H9 (cell line): ENCODE measurements around the gene STAMBPL1. TPM values are rescaled to one million over a fixed set of nuclear protein-coding genes. Genes with fewer than 3 reads are reported as not detected.

ENCODE experiments used
- DNase-seq: peaks from one replicate; pipeline ENCODE4 v3.0.0-alpha.2; 2017
- H2AFZ ChIP-seq: one replicate; pipeline ENCODE4 v1.6.1; 2013; ENCODE audit warnings: mild to moderate bottlenecking, low read length, control low read depth, moderate library complexity
- H2AK5ac ChIP-seq: 2 replicates; pipeline ENCODE4 v1.6.1; 2013; ENCODE audit warnings: low read length, control low read depth, mixed read lengths; ENCODE audit not compliant: insufficient read length
- H2BK120ac ChIP-seq: one replicate; pipeline ENCODE4 v1.6.1; 2013; ENCODE audit warnings: low read depth, mild to moderate bottlenecking, low read length, control low read depth, inconsistent platforms; ENCODE audit not compliant: poor library complexity, severe bottlenecking
- H2BK12ac ChIP-seq: 2 replicates; pipeline ENCODE4 v1.6.1; 2013; ENCODE audit warnings: low read length, control low read depth, mixed read lengths, low read depth; ENCODE audit not compliant: insufficient read length
- H2BK15ac ChIP-seq: 2 replicates; pipeline ENCODE4 v1.6.1; 2013; ENCODE audit warnings: low read depth, low read length, control low read depth
- H2BK20ac ChIP-seq: one replicate; pipeline ENCODE4 v1.6.1; 2013; ENCODE audit warnings: low read depth, mild to moderate bottlenecking, low read length, control low read depth, inconsistent platforms; ENCODE audit not compliant: poor library complexity, severe bottlenecking
- H2BK5ac ChIP-seq: 2 replicates; pipeline ENCODE4 v1.6.1; 2013; ENCODE audit warnings: low read length, control low read depth, mixed read lengths; ENCODE audit not compliant: insufficient read length
- H3K14ac ChIP-seq: 2 replicates; pipeline ENCODE4 v1.6.1; 2013; ENCODE audit warnings: low read length, control low read depth; ENCODE audit not compliant: insufficient read depth
- H3K18ac ChIP-seq: 2 replicates; pipeline ENCODE4 v1.6.1; 2013; ENCODE audit warnings: low read depth, mild to moderate bottlenecking, mixed read lengths, low read length, control low read depth; ENCODE audit not compliant: insufficient read length
- H3K23ac ChIP-seq: 2 replicates; pipeline ENCODE4 v1.6.1; 2013; ENCODE audit warnings: low read length, control low read depth, mixed read lengths, low read depth; ENCODE audit not compliant: insufficient read length
- H3K23me2 ChIP-seq: 2 replicates; pipeline ENCODE4 v1.6.1; 2013; ENCODE audit warnings: low read depth, mild to moderate bottlenecking, mixed read lengths, low read length, control low read depth; ENCODE audit not compliant: insufficient read length, poor library complexity, severe bottlenecking
- H3K27ac ChIP-seq: 2 replicates; pipeline ENCODE4 v1.5.1; 2013; ENCODE audit warnings: low read length, control low read depth, mixed read lengths, low read depth; ENCODE audit not compliant: insufficient read length
- H3K27me3 ChIP-seq: 2 replicates; pipeline ENCODE4 v1.6.1; 2013; ENCODE audit warnings: low read length, control low read depth, inconsistent platforms; ENCODE audit not compliant: insufficient read depth
- H3K4ac ChIP-seq: 2 replicates; pipeline ENCODE4 v1.6.1; 2013; ENCODE audit warnings: low read depth, mild to moderate bottlenecking, control low read depth, inconsistent platforms, low read length, moderate library complexity
- H3K4me1 ChIP-seq: 2 replicates; pipeline ENCODE4 v1.6.1; 2013; ENCODE audit warnings: low read length, control low read depth, inconsistent platforms; ENCODE audit not compliant: insufficient read depth
- H3K4me2 ChIP-seq: 2 replicates; pipeline ENCODE4 v1.6.1; 2013; ENCODE audit warnings: low read length, control low read depth, mixed read lengths; ENCODE audit not compliant: insufficient read length, insufficient read depth
- H3K56ac ChIP-seq: 2 replicates; pipeline ENCODE4 v1.6.1; 2013; ENCODE audit warnings: low read depth, mild to moderate bottlenecking, mixed read lengths, low read length, control low read depth; ENCODE audit not compliant: insufficient read length
- H3K79me1 ChIP-seq: 2 replicates; pipeline ENCODE4 v1.6.1; 2013; ENCODE audit warnings: low read depth, mild to moderate bottlenecking, moderate library complexity, low read length, control low read depth, inconsistent platforms; ENCODE audit not compliant: insufficient read depth, poor library complexity, severe bottlenecking
- H3K79me2 ChIP-seq: 2 replicates; pipeline ENCODE4 v1.6.1; 2013; ENCODE audit warnings: low read length, control low read depth, inconsistent platforms; ENCODE audit not compliant: insufficient read depth
- H3K9ac ChIP-seq: 2 replicates; pipeline ENCODE4 v1.6.1; 2013; ENCODE audit warnings: low read length, control low read depth, mixed read lengths; ENCODE audit not compliant: insufficient read length; ENCODE audit errors: extremely low read depth
- H3K9me3 ChIP-seq: one replicate; pipeline ENCODE4 v1.6.1; 2013; ENCODE audit warnings: low read depth, low read length, inconsistent platforms; ENCODE audit not compliant: control insufficient read depth
- H3T11ph ChIP-seq: one replicate; pipeline ENCODE4 v1.6.1; 2013; ENCODE audit warnings: mild to moderate bottlenecking, low read length, control low read depth, inconsistent platforms
- H4K20me1 ChIP-seq: one replicate; pipeline ENCODE4 v1.6.1; 2013; ENCODE audit not compliant: control insufficient read depth, insufficient read length, insufficient read depth
- H4K5ac ChIP-seq: 2 replicates; pipeline ENCODE4 v1.6.1; 2013; ENCODE audit warnings: low read depth, mild to moderate bottlenecking, mixed read lengths, low read length, control low read depth; ENCODE audit not compliant: insufficient read length
- H4K8ac ChIP-seq: replicated peaks from 2 replicates; pipeline ENCODE4 v1.6.1; 2013; ENCODE audit warnings: low read length, control low read depth, mixed read lengths, low read depth; ENCODE audit not compliant: insufficient read length
- H4K91ac ChIP-seq: 2 replicates; pipeline ENCODE4 v1.6.1; 2013; ENCODE audit warnings: low read depth, mild to moderate bottlenecking, moderate library complexity, mixed read lengths, low read length, control low read depth; ENCODE audit not compliant: insufficient read length
- H3K27ac Mint-ChIP-seq, 3 experiments: 2 replicates in 2 of 3; 3 replicates in 1 of 3; pipeline ENCODE4 v1.8.0; 2020 to 2021; ENCODE audit warnings: mixed read lengths in 3 of 3, mild to moderate bottlenecking in 1 of 3, moderate library complexity in 1 of 3
- H3K27me3 Mint-ChIP-seq: 2 replicates; pipeline ENCODE4 v1.8.0; 2021; ENCODE audit warnings: low read depth, mild to moderate bottlenecking, moderate library complexity, mixed read lengths
- H3K36me3 Mint-ChIP-seq, 3 experiments: 2 replicates in 2 of 3; 3 replicates in 1 of 3; pipeline ENCODE4 v1.8.0; 2020 to 2021; ENCODE audit warnings: low read depth in 3 of 3, mixed read lengths in 3 of 3; ENCODE audit not compliant: insufficient read depth in 1 of 3
- H3K4me1 Mint-ChIP-seq, 2 experiments: 2 replicates each; pipeline ENCODE4 v1.8.0; 2020; ENCODE audit warnings: mixed read lengths in 2 of 2
- H3K4me3 Mint-ChIP-seq, 2 experiments: 2 replicates in 1 of 2; 3 replicates in 1 of 2; pipeline ENCODE4 v1.8.0; 2020 to 2021; ENCODE audit warnings: mild to moderate bottlenecking in 2 of 2, mixed read lengths in 2 of 2, moderate library complexity in 1 of 2
- H3K9me3 Mint-ChIP-seq, 2 experiments: 2 replicates in 1 of 2; 3 replicates in 1 of 2; pipeline ENCODE4 v1.8.0; 2020; ENCODE audit warnings: mild to moderate bottlenecking in 2 of 2, mixed read lengths in 2 of 2, moderate library complexity in 1 of 2
- WGBS: extraction: QIAGEN DNeasy Blood & Tissue Kit; methylation state at CpG from one replicate; pipeline ENCODE4 v1.1.7; 2013; ENCODE audit warnings: missing lambda C conversion rate, low lambda C conversion rate, mixed read lengths; ENCODE audit not compliant: insufficient read length; ENCODE audit errors: extremely low coverage; 5-methylcytosine and 5-hydroxymethylcytosine counted together
- total RNA-seq: library from RNA; stranded (reverse); gene quantifications from 2 replicates; pipeline ENCODE4 v1.2.1, GENCODE V29; 2021
- TF ChIP-seq, protein P1 (sequence below): fragments of 200-600 bp; sonication (generic); conservative IDR thresholded peaks from 3 replicates; pipeline ENCODE4 v1.8.0; 2021; ENCODE audit warnings: antibody characterized with exemption, mild to moderate bottlenecking

STAMBPL1 gene
- total RNA-seq, 1 experiment from 2014 or later: 3.2 TPM

DNA sequence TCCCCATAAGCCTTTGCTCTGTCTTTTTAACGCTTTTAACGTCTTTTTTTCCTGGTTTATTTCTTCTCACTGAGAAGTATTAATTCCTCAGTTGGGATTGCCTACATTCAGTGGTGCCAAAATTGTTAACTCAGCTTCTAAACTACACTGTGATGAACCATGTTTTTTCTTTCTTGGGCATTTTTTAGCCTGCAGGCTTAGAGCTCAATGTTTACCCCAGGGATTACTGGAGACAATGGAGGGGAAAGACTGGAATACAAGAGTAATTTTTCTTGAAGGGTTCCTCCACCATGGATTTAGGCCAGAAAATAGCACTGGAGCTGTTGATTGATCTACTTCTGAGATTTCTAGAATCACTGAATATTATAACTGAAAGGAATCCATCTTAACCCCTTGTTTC is 19.8 kb downstream of the STAMBPL1 start:
- no peaks in the 10 kb centered on the region for H3K27me3 Mint-ChIP-seq
- H3K14ac ChIP-seq: no peak overlapping the region
- no peak overlapping the region for H2BK15ac ChIP-seq
- no peak overlapping the region for H4K91ac ChIP-seq
- no peak overlapping the region for H2AFZ ChIP-seq
- H4K8ac ChIP-seq: no peak overlapping the region
- H3K4me1 Mint-ChIP-seq: peaks cover 10 to 13% of the 10 kb centered on the region in 2 experiments
- no peak overlapping the region for H3K56ac ChIP-seq
- no peak overlapping the region for H2BK5ac ChIP-seq
- no peak overlapping the region for H3K27ac ChIP-seq
- no peaks in the 10 kb centered on the region for H4K20me1 ChIP-seq
- no peak for DNase-seq
- TF ChIP-seq, protein P1, sequence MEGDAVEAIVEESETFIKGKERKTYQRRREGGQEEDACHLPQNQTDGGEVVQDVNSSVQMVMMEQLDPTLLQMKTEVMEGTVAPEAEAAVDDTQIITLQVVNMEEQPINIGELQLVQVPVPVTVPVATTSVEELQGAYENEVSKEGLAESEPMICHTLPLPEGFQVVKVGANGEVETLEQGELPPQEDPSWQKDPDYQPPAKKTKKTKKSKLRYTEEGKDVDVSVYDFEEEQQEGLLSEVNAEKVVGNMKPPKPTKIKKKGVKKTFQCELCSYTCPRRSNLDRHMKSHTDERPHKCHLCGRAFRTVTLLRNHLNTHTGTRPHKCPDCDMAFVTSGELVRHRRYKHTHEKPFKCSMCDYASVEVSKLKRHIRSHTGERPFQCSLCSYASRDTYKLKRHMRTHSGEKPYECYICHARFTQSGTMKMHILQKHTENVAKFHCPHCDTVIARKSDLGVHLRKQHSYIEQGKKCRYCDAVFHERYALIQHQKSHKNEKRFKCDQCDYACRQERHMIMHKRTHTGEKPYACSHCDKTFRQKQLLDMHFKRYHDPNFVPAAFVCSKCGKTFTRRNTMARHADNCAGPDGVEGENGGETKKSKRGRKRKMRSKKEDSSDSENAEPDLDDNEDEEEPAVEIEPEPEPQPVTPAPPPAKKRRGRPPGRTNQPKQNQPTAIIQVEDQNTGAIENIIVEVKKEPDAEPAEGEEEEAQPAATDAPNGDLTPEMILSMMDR: no peak
- H3K4ac ChIP-seq: no peak overlapping the region
- H3K18ac ChIP-seq: no peak overlapping the region
- H2BK12ac ChIP-seq: no peak overlapping the region
- H3K4me2 ChIP-seq: no peak overlapping the region
- H3K27me3 ChIP-seq: no peaks in the 10 kb centered on the region
- H2BK20ac ChIP-seq: no peak overlapping the region
- no peak overlapping the region for H2BK120ac ChIP-seq
- no peak overlapping the region for H4K5ac ChIP-seq
- no peak overlapping the region; a peak in 1 of 7 replicates for H3K27ac Mint-ChIP-seq
- no CpG with 5 or more reads among the region's 2 CpGs for WGBS
- H3K36me3 Mint-ChIP-seq: peaks cover 0 to 6% (median 3%) of the 10 kb centered on the region in 3 experiments; a peak in 3 of 7 replicates
- H3K9me3 Mint-ChIP-seq: no peaks in the 10 kb centered on the region
- no peaks in the 10 kb centered on the region for H3K79me1 ChIP-seq
- H3K9me3 ChIP-seq: no peaks in the 10 kb centered on the region
- H3K79me2 ChIP-seq: no peaks in the 10 kb centered on the region
- H3K9ac ChIP-seq: no peak overlapping the region
- no peak overlapping the region for H3K23ac ChIP-seq
- H2AK5ac ChIP-seq: no peak overlapping the region
- H3K4me1 ChIP-seq: peaks cover 3% of the 10 kb centered on the region; the same call in 1 of the 2 replicates
- H3K4me3 Mint-ChIP-seq: no peak overlapping the region
- H3T11ph ChIP-seq: no peak overlapping the region
- H3K23me2 ChIP-seq: no peaks in the 10 kb centered on the region
